ENCODE results near the gene CYP2R1. TPM values are rescaled to one million over a fixed set of nuclear protein-coding genes. Genes with fewer than 3 reads are reported as not detected.

CYP2R1 gene
- total and polyA plus RNA-seq, 10 of the 15 experiments (the other 5 are each of a cell fraction or from before 2014, with no cell fraction given) = 0.52 to 10.3 (median 6.3) TPM

DNA sequence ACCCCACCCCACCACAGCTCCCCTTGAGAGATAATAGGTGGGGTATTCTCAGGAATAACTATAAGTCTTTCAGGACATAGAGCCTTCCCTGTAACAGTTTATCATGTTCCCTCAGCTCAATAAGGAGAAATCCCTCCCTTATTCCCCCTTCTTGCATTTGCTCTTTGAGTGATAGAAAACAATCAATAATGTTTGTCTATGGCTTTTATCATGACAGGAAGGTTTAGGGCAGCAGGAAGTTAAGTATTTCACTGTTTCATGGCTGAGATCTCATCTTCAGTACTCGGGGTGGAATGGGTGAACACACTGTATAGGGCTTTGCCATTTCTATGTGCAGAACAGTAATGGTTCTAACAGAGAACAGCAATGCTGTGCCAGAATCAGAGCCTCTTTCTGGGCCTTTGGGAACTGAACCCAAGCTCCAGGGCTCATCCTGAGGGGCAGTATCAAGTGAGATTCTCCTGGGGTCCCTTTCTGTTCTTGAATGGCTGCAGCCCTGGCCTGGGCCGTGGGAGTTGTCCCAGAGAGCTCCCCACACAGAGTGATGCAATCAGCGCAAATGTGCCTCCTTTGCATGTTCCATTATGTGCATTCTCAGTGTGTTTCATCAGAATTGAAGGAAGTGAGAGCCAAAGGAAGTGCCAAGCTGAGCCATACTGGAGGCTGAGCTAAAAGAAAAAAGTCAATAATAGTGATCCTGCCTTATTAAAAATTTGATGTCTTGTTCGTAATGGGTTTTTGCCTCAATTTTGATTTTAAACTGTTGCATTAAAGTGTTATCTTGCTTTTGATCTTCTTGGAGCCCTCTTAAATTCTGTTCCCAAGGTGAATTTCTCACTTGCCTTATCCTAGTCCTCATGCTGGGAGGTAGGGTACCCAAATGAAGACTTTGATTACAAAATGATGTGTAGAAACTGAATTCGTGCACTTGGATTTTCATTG is 2.9 kb upstream of the CYP2R1 start (continued):
- TF ChIP-seq, protein P1, sequence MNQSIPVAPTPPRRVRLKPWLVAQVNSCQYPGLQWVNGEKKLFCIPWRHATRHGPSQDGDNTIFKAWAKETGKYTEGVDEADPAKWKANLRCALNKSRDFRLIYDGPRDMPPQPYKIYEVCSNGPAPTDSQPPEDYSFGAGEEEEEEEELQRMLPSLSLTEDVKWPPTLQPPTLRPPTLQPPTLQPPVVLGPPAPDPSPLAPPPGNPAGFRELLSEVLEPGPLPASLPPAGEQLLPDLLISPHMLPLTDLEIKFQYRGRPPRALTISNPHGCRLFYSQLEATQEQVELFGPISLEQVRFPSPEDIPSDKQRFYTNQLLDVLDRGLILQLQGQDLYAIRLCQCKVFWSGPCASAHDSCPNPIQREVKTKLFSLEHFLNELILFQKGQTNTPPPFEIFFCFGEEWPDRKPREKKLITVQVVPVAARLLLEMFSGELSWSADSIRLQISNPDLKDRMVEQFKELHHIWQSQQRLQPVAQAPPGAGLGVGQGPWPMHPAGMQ (IDR thresholded peaks at IDR 0.05; ENCODE audit: borderline replicate concordance) = no peak
- TF ChIP-seq, protein P2, sequence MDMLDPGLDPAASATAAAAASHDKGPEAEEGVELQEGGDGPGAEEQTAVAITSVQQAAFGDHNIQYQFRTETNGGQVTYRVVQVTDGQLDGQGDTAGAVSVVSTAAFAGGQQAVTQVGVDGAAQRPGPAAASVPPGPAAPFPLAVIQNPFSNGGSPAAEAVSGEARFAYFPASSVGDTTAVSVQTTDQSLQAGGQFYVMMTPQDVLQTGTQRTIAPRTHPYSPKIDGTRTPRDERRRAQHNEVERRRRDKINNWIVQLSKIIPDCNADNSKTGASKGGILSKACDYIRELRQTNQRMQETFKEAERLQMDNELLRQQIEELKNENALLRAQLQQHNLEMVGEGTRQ (IDR thresholded peaks at IDR 0.05; ENCODE audit: borderline replicate concordance, low read depth, low read length) = no peak
- TF ChIP-seq SIX5 (IDR thresholded peaks at IDR 0.05; ENCODE audit: low read depth, low read length, severe bottlenecking) = no peak
- no peak for TF ChIP-seq HDAC2 (IDR thresholded peaks at IDR 0.05)
- TF ChIP-seq PML (IDR thresholded peaks at IDR 0.05; ENCODE audit: low read length) = no peak
- TF ChIP-seq FOXM1 (IDR thresholded peaks at IDR 0.05; ENCODE audit: low read depth, low read length) = no peak

DNA sequence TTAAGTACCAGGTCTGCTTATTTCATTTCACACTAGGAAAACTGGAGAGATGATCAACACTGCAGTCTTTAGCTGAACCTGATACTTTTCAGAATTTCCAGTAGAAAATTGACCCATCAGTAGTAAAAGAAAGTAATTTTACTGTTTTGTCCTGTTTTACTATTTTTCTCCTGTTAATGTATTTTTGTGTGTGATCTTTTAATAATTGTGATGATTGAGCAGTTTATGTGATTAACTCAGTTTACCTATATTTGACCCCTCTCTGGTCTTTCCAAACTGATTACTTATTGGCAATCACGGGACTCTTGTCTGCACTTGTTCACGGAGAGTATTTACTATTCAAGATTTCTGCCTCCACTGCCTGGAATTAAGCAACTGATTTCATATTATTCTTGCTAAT is 546 bp upstream of the CYP2R1 start:
- Histone ChIP-seq H3K9ac (ENCODE audit: control insufficient read depth, insufficient read depth, low read length) (no peak overlapping the region), H3K4me1 (ENCODE audit: control insufficient read depth, insufficient read depth, low read length) (peaks cover 4% of the 10 kb centered on the region; the same call in 1 of the 2 replicates), H4K20me1 (ENCODE audit: control insufficient read depth, insufficient read depth) (no peaks in the 10 kb centered on the region), H3K79me2 (ENCODE audit: control insufficient read depth, insufficient read depth, low read length) (no peaks in the 10 kb centered on the region), H3K27ac (ENCODE audit: control insufficient read depth, insufficient read depth) (no peak overlapping the region), H2AFZ (ENCODE audit: control insufficient read depth, low read depth, low read length) (peak overlapping the region; percentile 80; the same call in 1 of the 2 replicates), H3K36me3 (ENCODE audit: control insufficient read depth in 2 of 2, insufficient read depth in 2 of 2, low read length in 1 of 2) (no peaks in the 10 kb centered on the region), H3K4me2 (ENCODE audit: control insufficient read depth, insufficient read depth) (peak overlapping the region; percentile 84; the same call in 1 of the 2 replicates), H3K4me3 (no peak overlapping the region; the same call in 1 of the 2 replicates), H3K27me3 (replicated peaks in 1 of 2; ENCODE audit: control insufficient read depth in 2 of 2, insufficient read depth in 2 of 2, low read length in 1 of 2) (no peaks in the 10 kb centered on the region), H3K9me3 (replicated peaks; ENCODE audit: control insufficient read depth, insufficient read depth, low read length) (no peaks in the 10 kb centered on the region)
- ATAC-seq (no peak), FAIRE-seq (no peak), DNase-seq (ENCODE audit: low read depth, low spot score) (no peak)
- ChIA-PET CTCF (interaction anchor here (1.6 kb wide), 1 partner anchor 15 kb away, joined by 6 read pairs; no protein-coding TSS in a partner anchor), RAD21 (ENCODE audit: unreplicated experiment) (interaction anchor here (1.5 kb wide), 1 partner anchor 16 kb away, joined by 7 read pairs; no protein-coding TSS in a partner anchor), POLR2A (no interaction called here), SMC1A (ENCODE audit: uncharacterized antibody, unreplicated experiment) (no interaction called here)
- in situ Hi-C loops (cut with MboI) = no loop called here
- BruUV-seq (replicated peaks) = no TSS peak
- no peak for TF ChIP-seq YY1 (IDR thresholded peaks at IDR 0.05; ENCODE audit: low read depth, low read length)
- no peak for TF ChIP-seq SREBF1 (IDR thresholded peaks at IDR 0.05; ENCODE audit: low read length)
- no peak for TF ChIP-seq SMAD1 (IDR thresholded peaks at IDR 0.05; ENCODE audit: low read depth, partially characterized antibody)
- TF ChIP-seq POLR2A (IDR thresholded peaks at IDR 0.05; ENCODE audit: low read depth, low read length) = no peak
- TF ChIP-seq CREM (IDR thresholded peaks at IDR 0.05; ENCODE audit: low read depth) = no peak
- no peak for TF ChIP-seq IKZF2 (IDR thresholded peaks at IDR 0.05)
- no peak for TF ChIP-seq KAT2A (conservative IDR thresholded peaks at IDR 0.05; ENCODE audit: control insufficient read depth, low read depth, low read length)
- no peak for TF ChIP-seq ZBED1 (IDR thresholded peaks at IDR 0.05; ENCODE audit: borderline replicate concordance)
- TF ChIP-seq, protein P3, sequence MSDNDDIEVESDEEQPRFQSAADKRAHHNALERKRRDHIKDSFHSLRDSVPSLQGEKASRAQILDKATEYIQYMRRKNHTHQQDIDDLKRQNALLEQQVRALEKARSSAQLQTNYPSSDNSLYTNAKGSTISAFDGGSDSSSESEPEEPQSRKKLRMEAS (IDR thresholded peaks at IDR 0.05; ENCODE audit: low read depth, low read length) = no peak
- TF ChIP-seq ZNF622 (IDR thresholded peaks at IDR 0.05) = no peak
- 72% methylated on average over 2 of the region's 2 CpGs for WGBS (ENCODE audit: insufficient coverage, insufficient replicate concordance, low lambda C conversion rate, missing lambda C conversion rate)
- intact Hi-C loops (cut with micrococcal nuclease; ENCODE audit: unreplicated experiment) = loop anchor here (5.0 kb wide), 1 partner anchor 125 kb away; no protein-coding TSS in a partner anchor

All from GM12878 (cell line).